ENCODE data around the gene HILPDA. TPM values are rescaled to one million over a fixed set of nuclear protein-coding genes. Genes with fewer than 3 reads are reported as not detected.

Gene HILPDA
- total and polyA plus RNA-seq, 2 of the 4 experiments (the other 2 are of a cell fraction): 31.2 to 35.6 TPM

DNA sequence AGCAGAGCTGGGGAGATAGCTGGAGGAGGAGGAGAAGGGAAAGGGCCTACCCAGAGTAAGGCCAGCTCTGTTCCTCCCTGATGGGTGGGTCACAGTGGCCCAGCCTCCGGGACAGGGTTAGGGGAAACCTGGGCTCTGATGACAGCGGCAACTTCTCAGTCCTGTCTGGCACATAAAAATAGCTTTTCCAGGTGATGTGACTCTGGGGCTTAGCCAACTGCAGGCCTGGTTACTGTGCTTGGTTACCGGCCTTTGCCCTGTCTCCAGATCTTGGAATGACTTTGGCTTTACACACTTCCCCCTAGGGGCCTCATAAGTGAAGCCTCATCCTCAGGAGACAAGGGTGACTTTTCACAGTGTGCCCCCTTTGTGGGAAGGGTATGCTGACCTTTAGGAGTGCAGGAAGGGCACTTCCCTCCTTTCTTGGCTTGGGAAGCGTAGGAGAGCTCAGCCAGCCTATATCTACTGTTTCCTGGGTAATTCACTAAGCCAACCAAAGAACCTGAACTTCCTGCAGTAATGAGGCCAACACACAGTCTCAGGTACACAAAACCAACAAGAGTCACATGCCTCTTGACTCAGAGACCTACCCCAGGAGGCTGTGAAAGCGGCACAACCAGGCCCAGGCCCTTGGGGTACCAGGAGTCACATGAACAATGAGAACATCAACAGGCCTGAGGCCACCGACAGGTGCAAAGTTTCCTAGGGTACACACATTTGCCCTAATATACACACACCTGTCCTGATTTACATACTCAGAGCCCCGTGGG lies 11.7 kb upstream of the HILPDA start:
- WGBS, 2 experiments (ENCODE audit: extremely low coverage in 2 of 2, insufficient read length in 1 of 2): 82% methylated on average over 4 of the region's 7 CpGs; no CpG with 5 or more reads in 1 of the 2 experiments
- no peaks in the 10 kb centered on the region for H3K4me1 ChIP-seq (ENCODE audit: control insufficient read depth, insufficient read depth, low read length)
- H3K27me3 ChIP-seq (ENCODE audit: control insufficient read depth, insufficient read depth, low read length): peaks cover 11% of the 10 kb centered on the region
- no peaks in the 10 kb centered on the region for H3K9me1 ChIP-seq (ENCODE audit: insufficient read depth, low read length)
- no peak overlapping the region for H3K9ac ChIP-seq (ENCODE audit: low read depth, low read length)
- H2AK9ac ChIP-seq (replicated peaks; ENCODE audit: low read depth, low read length, poor library complexity): no peak overlapping the region
- no peak overlapping the region for H2BK15ac ChIP-seq (ENCODE audit: low read depth, low read length)
- H3K36me3 ChIP-seq (ENCODE audit: control insufficient read depth, insufficient read depth, low read length): no peaks in the 10 kb centered on the region
- no peak overlapping the region for H3K18ac ChIP-seq (ENCODE audit: low read depth, low read length)
- no peak overlapping the region for H3K56ac ChIP-seq (ENCODE audit: extremely low read depth, insufficient read depth, low read length)
- no peak overlapping the region for H3K27ac ChIP-seq (ENCODE audit: insufficient read depth, low read length)
- H3K79me1 ChIP-seq (ENCODE audit: low read depth in 1 of 2, low read length in 2 of 2): no peaks in the 10 kb centered on the region
- H4K8ac ChIP-seq (ENCODE audit: low read depth in 2 of 2, low read length in 2 of 2): no peak overlapping the region
- ChIA-PET POLR2A (ENCODE audit: unreplicated experiment) (no interaction called here), CTCF (interaction anchor here (1.3 kb wide), 1 partner anchor 17 kb away, joined by 3 read pairs; no protein-coding TSS in a partner anchor)
- no peaks in the 10 kb centered on the region for H4K20me1 ChIP-seq (ENCODE audit: insufficient read depth, low read length)
- DNase-seq: no peak
- intact Hi-C loops (cut with micrococcal nuclease): no loop called here
- no TSS peak for BruUV-seq (replicated peaks)
- no peak overlapping the region for H3K4ac ChIP-seq (ENCODE audit: low read depth, low read length)
- ATAC-seq (ENCODE audit: low read depth): no peak
- no peak overlapping the region for H2BK120ac ChIP-seq (ENCODE audit: low read depth, low read length)
- in situ Hi-C loops (cut with MboI; ENCODE audit: low sequenced_read_pairs): no loop called here
- H2BK5ac ChIP-seq (ENCODE audit: low read depth, low read length, poor library complexity, severe bottlenecking): no peak overlapping the region
- no peak overlapping the region for H2AK5ac ChIP-seq (ENCODE audit: low read depth, low read length)
- H3K4me3 ChIP-seq (ENCODE audit: insufficient read depth, low read depth, low read length): no peak overlapping the region
- H2AFZ ChIP-seq (replicated peaks; ENCODE audit: low read length, poor library complexity): no peak overlapping the region
- no peak overlapping the region for H3K23ac ChIP-seq (ENCODE audit: low read depth, low read length)
- H4K5ac ChIP-seq (ENCODE audit: low read depth, low read length): no peak overlapping the region
- dilution Hi-C loops (cut with HindIII; ENCODE audit: low sequenced_read_pairs, unreplicated experiment): no loop called here
- H4K91ac ChIP-seq (ENCODE audit: insufficient read depth, low read depth, low read length): no peak overlapping the region
- H3K14ac ChIP-seq (replicated peaks; ENCODE audit: low read depth, low read length): no peak overlapping the region
- H2BK20ac ChIP-seq (ENCODE audit: low read depth, low read length): no peak overlapping the region
- no peak overlapping the region for H3K4me2 ChIP-seq (ENCODE audit: low read depth, low read length)
- no peaks in the 10 kb centered on the region for H3K9me3 ChIP-seq (ENCODE audit: control insufficient read depth, insufficient read depth, low read length)
- TF ChIP-seq RFX5 (IDR thresholded peaks at IDR 0.05; ENCODE audit: low read depth, low read length): no peak
- no peak for TF ChIP-seq POLR2A (IDR thresholded peaks at IDR 0.05; ENCODE audit: low read depth, low read length)
- TF ChIP-seq RAD21 (IDR thresholded peaks at IDR 0.05; ENCODE audit: low read length): no peak
- no peak for TF ChIP-seq MAFK (IDR thresholded peaks at IDR 0.05; ENCODE audit: low read depth, low read length)
- TF ChIP-seq ELK1 (IDR thresholded peaks at IDR 0.05; ENCODE audit: borderline replicate concordance, low read depth, low read length): no peak
- no peak for TF ChIP-seq SMC3 (IDR thresholded peaks at IDR 0.05; ENCODE audit: low read depth, low read length)
- TF ChIP-seq NFE2L2 (IDR thresholded peaks at IDR 0.05; ENCODE audit: low read depth, low read length): no peak
- TF ChIP-seq FOS (IDR thresholded peaks at IDR 0.05; ENCODE audit: low read depth, low read length): no peak
- no peak for TF ChIP-seq USF2 (IDR thresholded peaks at IDR 0.05; ENCODE audit: low read depth, low read length)
- no peak for TF ChIP-seq CHD1 (IDR thresholded peaks at IDR 0.05; ENCODE audit: low read depth, low read length)
- TF ChIP-seq CTCF (conservative IDR thresholded peaks at IDR 0.05; ENCODE audit: low read depth, low read length): no peak
- no peak for TF ChIP-seq RCOR1 (IDR thresholded peaks at IDR 0.05; ENCODE audit: insufficient replicate concordance, low read length)
- no peak for TF ChIP-seq CEBPB (IDR thresholded peaks at IDR 0.05; ENCODE audit: low read depth, low read length)

Measured in IMR-90 (cell line).